Suprapubic skin (tissue), 4 donors: Measurements from ENCODE around the gene ACP7. TPM values are rescaled to one million over a fixed set of nuclear protein-coding genes. Genes with fewer than 3 reads are reported as not detected.
A peak's percentile ranks its signal among the peaks of the same experiment; 100 is the strongest.
"Not testable (repeated sequence)": the region's sequence is repeated elsewhere in the genome, so short reads cannot be mapped to it uniquely, and the experiment has no call there.

Experiments
- DNase-seq, 2 donors: peaks; one replicate each; pipeline ENCODE4 v3.0.0-alpha.2; 2019; ENCODE audit warnings: low spot score in 2 of 2
- H3K27ac ChIP-seq: fragments of 200-600 bp; sonication (generic); one replicate; pipeline ENCODE4 v1.5.1; 2019
- H3K27me3 ChIP-seq: fragments of 200-600 bp; sonication (generic); one replicate; pipeline ENCODE4 v1.5.1; 2019
- H3K36me3 ChIP-seq: fragments of 200-600 bp; sonication (generic); one replicate; pipeline ENCODE4 v1.5.1; 2019
- H3K4me1 ChIP-seq: fragments of 200-600 bp; sonication (generic); one replicate; pipeline ENCODE4 v1.5.1; 2019
- H3K4me3 ChIP-seq: fragments of 200-600 bp; sonication (generic); one replicate; pipeline ENCODE4 v1.5.1; 2019; ENCODE audit warnings: mild to moderate bottlenecking
- H3K9me3 ChIP-seq: fragments of 200-600 bp; sonication (generic); one replicate; pipeline ENCODE4 v1.5.1; 2019
- CTCF ChIP-seq, 2 donors: fragments of 200-600 bp in 1 of 2; fragments of 450-650 bp in 1 of 2; sonication (generic) in 1 of 2; IDR thresholded peaks; one replicate each; pipeline ENCODE4 v1.5.1; 2016 to 2019; ENCODE audit warnings: antibody characterized with exemption in 2 of 2, mild to moderate bottlenecking in 1 of 2, moderate library complexity in 1 of 2
- EP300 ChIP-seq: sonication (generic); formaldehyde crosslinking; IDR thresholded peaks from one replicate; pipeline ENCODE4 v1.6.1; 2017; ENCODE audit warnings: antibody characterized with exemption
- POLR2A ChIP-seq, 2 donors: fragments of 450-650 bp; IDR thresholded peaks; one replicate each; pipeline ENCODE4 v1.6.1; 2017; ENCODE audit warnings: antibody characterized with exemption in 2 of 2, mild to moderate bottlenecking in 2 of 2, moderate library complexity in 2 of 2
- POLR2AphosphoS5 ChIP-seq, 3 donors: sonication (generic); formaldehyde crosslinking; IDR thresholded peaks; one replicate each; pipeline ENCODE4 v1.6.1; 2017; ENCODE audit warnings: antibody characterized with exemption in 3 of 3
- WGBS: methylation state at CpG from one replicate; pipeline ENCODE4 v1.1.5; 2018; 5-methylcytosine and 5-hydroxymethylcytosine counted together
- total RNA-seq, 4 donors: library from RNA; depleted of rRNA; stranded (reverse); fragments of >200 nt; gene quantifications; one replicate each; pipeline ENCODE4 v1.1.0, GENCODE V29; 2016

ACP7 gene
- total RNA-seq, 4 donors from 2014 or later: 15.0 to 24.1 (median 18.0) TPM

DNA sequence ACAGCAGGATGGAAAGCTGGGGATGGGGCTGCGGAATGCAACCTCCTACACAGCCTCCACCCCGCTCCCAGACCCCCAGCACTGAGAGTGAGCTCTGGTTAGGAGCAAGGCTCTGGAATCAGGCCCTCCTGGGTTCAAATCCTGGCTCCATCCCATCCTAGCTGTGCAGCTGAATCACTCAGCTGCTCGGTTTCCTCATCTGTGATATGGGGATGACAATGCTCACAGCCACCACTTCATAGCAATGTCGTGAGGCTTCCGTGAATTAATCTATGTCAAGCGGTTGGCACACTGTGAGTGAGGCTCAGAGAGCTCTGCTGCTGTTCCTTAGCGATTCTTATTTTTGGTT lies 538 bp downstream of the ACP7 start:
- no peak overlapping the region for H3K27ac ChIP-seq
- H3K36me3 ChIP-seq: no peaks in the 10 kb centered on the region
- peaks cover 48% of the 10 kb centered on the region for H3K27me3 ChIP-seq
- TF ChIP-seq CTCF (IDR thresholded peaks at IDR 0.05) (no peak), POLR2AphosphoS5 (IDR thresholded peaks at IDR 0.05) (no peak), POLR2A (IDR thresholded peaks at IDR 0.05) (no peak), EP300 (no peak)
- no peak for DNase-seq
- H3K4me1 ChIP-seq: peaks cover 26% of the 10 kb centered on the region
- H3K4me3 ChIP-seq: peak overlapping the region; percentile 41
- 73% methylated on average over 7 of the region's 7 CpGs for WGBS
- no peaks in the 10 kb centered on the region for H3K9me3 ChIP-seq

GRCh38 chr19:39085392-39085791 lies 1.2 kb downstream of the ACP7 start:
- TF ChIP-seq EP300 (no peak), POLR2AphosphoS5 (IDR thresholded peaks at IDR 0.05) (no peak), CTCF (IDR thresholded peaks at IDR 0.05) (no peak), POLR2A (IDR thresholded peaks at IDR 0.05) (no peak)
- H3K4me1 ChIP-seq: peaks cover 25% of the 10 kb centered on the region
- H3K9me3 ChIP-seq: no peaks in the 10 kb centered on the region
- no peak overlapping the region for H3K4me3 ChIP-seq
- DNase-seq: no peak
- 74% methylated on average over 8 of the region's 8 CpGs for WGBS
- no peaks in the 10 kb centered on the region for H3K36me3 ChIP-seq
- H3K27me3 ChIP-seq: peaks cover 48% of the 10 kb centered on the region
- no peak overlapping the region for H3K27ac ChIP-seq

- 48% methylated on average over 4 of the region's 4 CpGs for WGBS
- TF ChIP-seq POLR2A (IDR thresholded peaks at IDR 0.05) (no peak), POLR2AphosphoS5 (IDR thresholded peaks at IDR 0.05) (no peak), CTCF (IDR thresholded peaks at IDR 0.05) (no peak), EP300 (no peak)
- DNase-seq: no peak
- Histone ChIP-seq H3K36me3 (no peaks in the 10 kb centered on the region), H3K27me3 (peaks cover 49% of the 10 kb centered on the region), H3K27ac (no peak overlapping the region), H3K4me1 (peaks cover 21% of the 10 kb centered on the region), H3K4me3 (no peak overlapping the region), H3K9me3 (no peaks in the 10 kb centered on the region)
Measured at GRCh38 chr19:39086386-39086785, 2.2 kb downstream of the ACP7 start.

- no peak for DNase-seq
- peaks cover 13% of the 10 kb centered on the region for H3K4me1 ChIP-seq
- H3K27me3 ChIP-seq: peaks cover 38% of the 10 kb centered on the region
- H3K36me3 ChIP-seq: no peaks in the 10 kb centered on the region
- H3K4me3 ChIP-seq: no peak overlapping the region
- WGBS: 75% methylated on average over 8 of the region's 8 CpGs
- H3K27ac ChIP-seq: no peak overlapping the region
- no peak for TF ChIP-seq CTCF (IDR thresholded peaks at IDR 0.05)
- no peak for TF ChIP-seq POLR2A (IDR thresholded peaks at IDR 0.05)
- H3K9me3 ChIP-seq: no peaks in the 10 kb centered on the region
Measured at GRCh38 chr19:39087907-39088686, 3.9 kb downstream of the ACP7 start.

GRCh38 chr19:39090016-39090415 lies 5.8 kb downstream of the ACP7 start:
- not testable (repeated sequence) for H3K4me3 ChIP-seq, DNase-seq, H3K27ac ChIP-seq, H3K36me3 ChIP-seq, H3K4me1 ChIP-seq, H3K9me3 ChIP-seq
- WGBS: 59% methylated on average over 8 of the region's 8 CpGs
- H3K27me3 ChIP-seq: peaks cover 29% of the 10 kb centered on the region

- 95% methylated on average over 4 of the region's 4 CpGs for WGBS
- Histone ChIP-seq H3K27ac (no peak overlapping the region), H3K4me1 (peaks cover 3% of the 10 kb centered on the region), H3K36me3 (no peaks in the 10 kb centered on the region), H3K27me3 (peaks cover 24% of the 10 kb centered on the region), H3K9me3 (no peaks in the 10 kb centered on the region), H3K4me3 (no peak overlapping the region)
- TF ChIP-seq EP300 (no peak), CTCF (IDR thresholded peaks at IDR 0.05) (no peak), POLR2A (IDR thresholded peaks at IDR 0.05) (no peak), POLR2AphosphoS5 (IDR thresholded peaks at IDR 0.05) (no peak)
- DNase-seq: no peak
Measured at GRCh38 chr19:39090881-39091280, 6.7 kb downstream of the ACP7 start.

DNA sequence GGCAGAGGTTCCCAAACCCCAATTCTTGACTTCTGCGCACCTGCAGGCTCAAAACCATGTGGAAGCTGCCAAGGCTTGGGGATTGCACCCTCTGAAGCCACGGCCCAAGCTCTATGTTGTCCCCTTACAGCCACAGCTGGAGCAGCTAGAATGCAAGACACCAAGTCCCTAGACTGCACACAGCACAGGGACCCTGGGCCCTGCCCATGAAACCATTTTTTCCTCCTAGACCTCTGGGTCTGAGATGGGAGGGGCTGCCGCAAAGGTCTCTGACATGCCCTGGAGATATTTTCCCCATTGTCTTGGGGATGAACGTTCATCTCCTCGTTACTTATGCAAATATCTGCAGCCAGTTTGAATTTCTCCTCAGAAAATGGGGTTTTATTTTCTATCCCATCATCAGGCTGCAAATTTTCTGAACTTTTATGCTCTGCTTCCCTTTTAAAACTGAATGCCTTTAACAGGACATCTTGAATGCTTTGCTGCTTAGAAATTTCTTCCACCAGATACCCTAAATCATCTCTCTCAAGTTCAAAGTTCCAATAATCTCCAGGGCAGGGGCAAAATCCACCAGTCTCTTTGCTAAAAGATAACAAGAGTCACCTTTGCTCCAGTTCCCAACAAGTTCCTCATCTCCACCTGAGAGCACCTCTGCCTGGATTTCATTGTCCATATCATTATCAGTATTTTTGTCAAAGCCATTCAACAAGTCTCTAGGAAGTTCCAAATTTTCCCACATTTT lies 11.8 kb downstream of the ACP7 start:
- H3K27ac ChIP-seq, H3K4me3 ChIP-seq, H3K36me3 ChIP-seq, DNase-seq, H3K4me1 ChIP-seq, H3K9me3 ChIP-seq: not testable (repeated sequence)
- WGBS: 81% methylated on average over 5 of the region's 5 CpGs
- H3K27me3 ChIP-seq: peaks cover 45% of the 10 kb centered on the region
